GM23338 (cell line): ENCODE results near the gene TMEM132A. TPM values are rescaled to one million over a fixed set of nuclear protein-coding genes. Genes with fewer than 3 reads are reported as not detected.

Experiments used
- ATAC-seq: fragments of 200-7000 bp; cut with Tn5 transposase; 3 replicates; pipeline ENCODE4 v1.9.1; 2020
- DNase-seq: peaks from one replicate; pipeline ENCODE4 v3.0.0-alpha.2; 2015; ENCODE audit warnings: low spot score
- H2AFZ ChIP-seq: fragments of 200-600 bp; sonication (generic); 2 replicates; pipeline ENCODE4 v1.8.0; 2016; ENCODE audit warnings: antibody characterized with exemption, mild to moderate bottlenecking, moderate library complexity
- H3F3A ChIP-seq: fragments of 200-600 bp; sonication (generic); replicated peaks from 2 replicates; pipeline ENCODE4 v1.8.0; 2017; ENCODE audit warnings: antibody characterized with exemption, mixed run types, low read depth
- H3K27ac ChIP-seq: fragments of 200-600 bp; sonication (generic); 2 replicates; pipeline ENCODE4 v1.6.1; 2016; ENCODE audit warnings: low read depth
- H3K27me3 ChIP-seq: fragments of 200-600 bp; sonication (generic); 2 replicates; pipeline ENCODE4 v1.8.0; 2016; ENCODE audit warnings: mild to moderate bottlenecking, mixed run types, moderate library complexity; ENCODE audit not compliant: insufficient read depth
- H3K36me3 ChIP-seq: fragments of 200-600 bp; sonication (generic); 2 replicates; pipeline ENCODE4 v1.8.0; 2016; ENCODE audit warnings: mild to moderate bottlenecking; ENCODE audit not compliant: insufficient read depth
- H3K4me1 ChIP-seq: fragments of 200-600 bp; sonication (generic); 2 replicates; pipeline ENCODE4 v1.8.0; 2016; ENCODE audit warnings: mild to moderate bottlenecking, moderate library complexity; ENCODE audit not compliant: insufficient read depth
- H3K4me2 ChIP-seq: fragments of 200-600 bp; sonication (generic); 2 replicates; pipeline ENCODE4 v1.7.1; 2017; ENCODE audit warnings: mixed run types
- H3K4me3 ChIP-seq: fragments of 200-600 bp; sonication (generic); 2 replicates; pipeline ENCODE4 v1.6.1; 2016; ENCODE audit warnings: mixed run types
- H3K79me2 ChIP-seq: fragments of 200-600 bp; sonication (generic); replicated peaks from 2 replicates; pipeline ENCODE4 v1.8.0; 2017; ENCODE audit warnings: mild to moderate bottlenecking; ENCODE audit not compliant: insufficient read depth
- H3K9me2 ChIP-seq: fragments of 200-600 bp; sonication (generic); 2 replicates; pipeline ENCODE4 v1.8.0; 2017; ENCODE audit not compliant: insufficient read depth
- H4K20me1 ChIP-seq: fragments of 200-600 bp; sonication (generic); replicated peaks from 2 replicates; pipeline ENCODE4 v1.8.0; 2017; ENCODE audit warnings: mild to moderate bottlenecking; ENCODE audit not compliant: insufficient read depth
- H3K27ac Mint-ChIP-seq: 2 replicates; pipeline ENCODE4 v1.8.0; 2020; ENCODE audit warnings: inconsistent platforms, mild to moderate bottlenecking, moderate library complexity, mixed read lengths
- H3K27me3 Mint-ChIP-seq: 3 replicates; pipeline ENCODE4 v1.8.0; 2022; ENCODE audit warnings: low read depth, mild to moderate bottlenecking, moderate library complexity, mixed read lengths, inconsistent platforms; ENCODE audit not compliant: insufficient read depth, poor library complexity
- H3K36me3 Mint-ChIP-seq: 3 replicates; pipeline ENCODE4 v1.8.0; 2021; ENCODE audit warnings: low read depth, mild to moderate bottlenecking, inconsistent platforms, moderate library complexity, mixed read lengths
- H3K4me1 Mint-ChIP-seq: 3 replicates; pipeline ENCODE4 v1.8.0; 2020; ENCODE audit warnings: mild to moderate bottlenecking, inconsistent platforms, mixed read lengths
- H3K4me3 Mint-ChIP-seq: 3 replicates; pipeline ENCODE4 v1.8.0; 2021; ENCODE audit warnings: moderate library complexity, mild to moderate bottlenecking, inconsistent platforms, mixed read lengths
- H3K9me3 Mint-ChIP-seq: 3 replicates; pipeline ENCODE4 v1.8.0; 2020; ENCODE audit warnings: moderate library complexity, mild to moderate bottlenecking, inconsistent platforms, mixed read lengths
- CREB1 ChIP-seq: fragments of 250-450 bp; sonication (Bioruptor Pico); IDR thresholded peaks from 2 replicates; pipeline ENCODE4 v1.5.0; 2020; ENCODE audit warnings: low read depth, mild to moderate bottlenecking, moderate library complexity
- EZH2 ChIP-seq: fragments of 200-600 bp; sonication (generic); IDR thresholded peaks from one replicate; pipeline ENCODE4 v1.8.0; 2017; ENCODE audit warnings: antibody characterized with exemption, mild to moderate bottlenecking, low read depth; ENCODE audit not compliant: unreplicated experiment
- EZH2phosphoT487 ChIP-seq: fragments of 200-600 bp; sonication (generic); IDR thresholded peaks from one replicate; pipeline ENCODE4 v1.8.1; 2018; ENCODE audit warnings: antibody characterized with exemption; ENCODE audit not compliant: unreplicated experiment
- JUNB ChIP-seq: IDR thresholded peaks from one replicate; pipeline ENCODE4 v1.6.1; 2016; ENCODE audit warnings: antibody characterized with exemption; ENCODE audit not compliant: unreplicated experiment
- NANOG ChIP-seq: IDR thresholded peaks from 2 replicates; pipeline ENCODE4 v1.6.1; 2016; ENCODE audit warnings: antibody characterized with exemption, borderline replicate concordance
- POLR2AphosphoS5 ChIP-seq: IDR thresholded peaks from 2 replicates; pipeline ENCODE4 v1.6.1; 2016; ENCODE audit warnings: antibody characterized with exemption, low read depth
- STAT1 ChIP-seq: IDR thresholded peaks from one replicate; pipeline ENCODE4 v1.6.1; 2016; ENCODE audit warnings: antibody characterized with exemption; ENCODE audit not compliant: unreplicated experiment
- ZNF114 ChIP-seq: fragments of 250-450 bp; sonication (Bioruptor Pico); IDR thresholded peaks from 2 replicates; pipeline ENCODE4 v1.5.0; 2020; ENCODE audit warnings: mild to moderate bottlenecking, moderate library complexity
- ZNF331 ChIP-seq: fragments of 250-450 bp; sonication (Bioruptor Pico); IDR thresholded peaks from 2 replicates; pipeline ENCODE4 v1.5.0; 2020; ENCODE audit warnings: low read depth, mild to moderate bottlenecking, moderate library complexity
- ZNF462 ChIP-seq: fragments of 250-450 bp; sonication (Bioruptor Pico); IDR thresholded peaks from 2 replicates; pipeline ENCODE4 v1.5.0; 2020; ENCODE audit warnings: mild to moderate bottlenecking, moderate library complexity
- polyA plus RNA-seq: library from polyadenylated mRNA; unstranded; fragments of >200 nt; fragmentation: Nextera tagmentation; extraction: Ambion mirVana; gene quantifications from 2 replicates; pipeline ENCODE4 v1.2.1, GENCODE V29; 2016
- total RNA-seq: library from RNA; depleted of rRNA; stranded (reverse); fragments of >200 nt; shearing (Covaris generic); gene quantifications from 2 replicates; pipeline ENCODE4 v1.2.3, GENCODE V29; 2014
- TF ChIP-seq, protein P1 (sequence below): IDR thresholded peaks from one replicate; pipeline ENCODE4 v1.6.1; 2018; ENCODE audit warnings: antibody characterized with exemption; ENCODE audit not compliant: unreplicated experiment
- TF ChIP-seq, protein P2 (sequence below), 2 experiments: fragments of 200-600 bp in 1 of 2; sonication (generic) in 1 of 2; conservative IDR thresholded peaks; 2 replicates each; pipeline versions ENCODE4 v1.5.1 to v1.6.1; 2016 to 2017; ENCODE audit warnings: antibody characterized with exemption in 2 of 2, low read depth in 2 of 2, mild to moderate bottlenecking in 2 of 2, moderate library complexity in 1 of 2
- TF ChIP-seq, protein P3 (sequence below): IDR thresholded peaks from 2 replicates; pipeline ENCODE4 v1.6.1; 2016; ENCODE audit warnings: antibody characterized with exemption

TMEM132A gene
- total and polyA plus RNA-seq, 2 experiments from 2014 or later: 36.2 to 96.6 TPM

- Histone ChIP-seq H3K36me3 (no peaks in the 10 kb centered on the region), H3K79me2 (no peaks in the 10 kb centered on the region), H4K20me1 (no peaks in the 10 kb centered on the region), H3K4me1 (no peaks in the 10 kb centered on the region), H3K9me2 (no peaks in the 10 kb centered on the region), H3K4me3 (no peak overlapping the region), H3F3A (no peaks in the 10 kb centered on the region), H3K4me2 (no peak overlapping the region), H3K27me3 (no peaks in the 10 kb centered on the region), H3K27ac (no peak overlapping the region), H2AFZ (no peak overlapping the region)
- Mint-ChIP-seq H3K9me3 (no peaks in the 10 kb centered on the region), H3K36me3 (no peaks in the 10 kb centered on the region), H3K27me3 (peaks cover 5% of the 10 kb centered on the region), H3K4me3 (no peak overlapping the region), H3K27ac (no peak overlapping the region), H3K4me1 (no peaks in the 10 kb centered on the region)
- DNase-seq: no peak
- TF ChIP-seq EZH2 (no peak), JUNB (no peak), NANOG (no peak), ZNF114 (CRISPR knock-in tag) (no peak), ZNF462 (no peak), STAT1 (no peak), ZNF331 (CRISPR knock-in tag) (no peak), POLR2AphosphoS5 (no peak), EZH2phosphoT487 (no peak), CREB1 (CRISPR knock-in tag) (no peak)
- TF ChIP-seq, protein P1, sequence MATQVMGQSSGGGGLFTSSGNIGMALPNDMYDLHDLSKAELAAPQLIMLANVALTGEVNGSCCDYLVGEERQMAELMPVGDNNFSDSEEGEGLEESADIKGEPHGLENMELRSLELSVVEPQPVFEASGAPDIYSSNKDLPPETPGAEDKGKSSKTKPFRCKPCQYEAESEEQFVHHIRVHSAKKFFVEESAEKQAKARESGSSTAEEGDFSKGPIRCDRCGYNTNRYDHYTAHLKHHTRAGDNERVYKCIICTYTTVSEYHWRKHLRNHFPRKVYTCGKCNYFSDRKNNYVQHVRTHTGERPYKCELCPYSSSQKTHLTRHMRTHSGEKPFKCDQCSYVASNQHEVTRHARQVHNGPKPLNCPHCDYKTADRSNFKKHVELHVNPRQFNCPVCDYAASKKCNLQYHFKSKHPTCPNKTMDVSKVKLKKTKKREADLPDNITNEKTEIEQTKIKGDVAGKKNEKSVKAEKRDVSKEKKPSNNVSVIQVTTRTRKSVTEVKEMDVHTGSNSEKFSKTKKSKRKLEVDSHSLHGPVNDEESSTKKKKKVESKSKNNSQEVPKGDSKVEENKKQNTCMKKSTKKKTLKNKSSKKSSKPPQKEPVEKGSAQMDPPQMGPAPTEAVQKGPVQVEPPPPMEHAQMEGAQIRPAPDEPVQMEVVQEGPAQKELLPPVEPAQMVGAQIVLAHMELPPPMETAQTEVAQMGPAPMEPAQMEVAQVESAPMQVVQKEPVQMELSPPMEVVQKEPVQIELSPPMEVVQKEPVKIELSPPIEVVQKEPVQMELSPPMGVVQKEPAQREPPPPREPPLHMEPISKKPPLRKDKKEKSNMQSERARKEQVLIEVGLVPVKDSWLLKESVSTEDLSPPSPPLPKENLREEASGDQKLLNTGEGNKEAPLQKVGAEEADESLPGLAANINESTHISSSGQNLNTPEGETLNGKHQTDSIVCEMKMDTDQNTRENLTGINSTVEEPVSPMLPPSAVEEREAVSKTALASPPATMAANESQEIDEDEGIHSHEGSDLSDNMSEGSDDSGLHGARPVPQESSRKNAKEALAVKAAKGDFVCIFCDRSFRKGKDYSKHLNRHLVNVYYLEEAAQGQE: no peak
- TF ChIP-seq, protein P2, sequence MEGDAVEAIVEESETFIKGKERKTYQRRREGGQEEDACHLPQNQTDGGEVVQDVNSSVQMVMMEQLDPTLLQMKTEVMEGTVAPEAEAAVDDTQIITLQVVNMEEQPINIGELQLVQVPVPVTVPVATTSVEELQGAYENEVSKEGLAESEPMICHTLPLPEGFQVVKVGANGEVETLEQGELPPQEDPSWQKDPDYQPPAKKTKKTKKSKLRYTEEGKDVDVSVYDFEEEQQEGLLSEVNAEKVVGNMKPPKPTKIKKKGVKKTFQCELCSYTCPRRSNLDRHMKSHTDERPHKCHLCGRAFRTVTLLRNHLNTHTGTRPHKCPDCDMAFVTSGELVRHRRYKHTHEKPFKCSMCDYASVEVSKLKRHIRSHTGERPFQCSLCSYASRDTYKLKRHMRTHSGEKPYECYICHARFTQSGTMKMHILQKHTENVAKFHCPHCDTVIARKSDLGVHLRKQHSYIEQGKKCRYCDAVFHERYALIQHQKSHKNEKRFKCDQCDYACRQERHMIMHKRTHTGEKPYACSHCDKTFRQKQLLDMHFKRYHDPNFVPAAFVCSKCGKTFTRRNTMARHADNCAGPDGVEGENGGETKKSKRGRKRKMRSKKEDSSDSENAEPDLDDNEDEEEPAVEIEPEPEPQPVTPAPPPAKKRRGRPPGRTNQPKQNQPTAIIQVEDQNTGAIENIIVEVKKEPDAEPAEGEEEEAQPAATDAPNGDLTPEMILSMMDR (conservative IDR thresholded peaks at IDR 0.05; ENCODE audit: low read depth in 2 of 2): no peak
- TF ChIP-seq, protein P3, sequence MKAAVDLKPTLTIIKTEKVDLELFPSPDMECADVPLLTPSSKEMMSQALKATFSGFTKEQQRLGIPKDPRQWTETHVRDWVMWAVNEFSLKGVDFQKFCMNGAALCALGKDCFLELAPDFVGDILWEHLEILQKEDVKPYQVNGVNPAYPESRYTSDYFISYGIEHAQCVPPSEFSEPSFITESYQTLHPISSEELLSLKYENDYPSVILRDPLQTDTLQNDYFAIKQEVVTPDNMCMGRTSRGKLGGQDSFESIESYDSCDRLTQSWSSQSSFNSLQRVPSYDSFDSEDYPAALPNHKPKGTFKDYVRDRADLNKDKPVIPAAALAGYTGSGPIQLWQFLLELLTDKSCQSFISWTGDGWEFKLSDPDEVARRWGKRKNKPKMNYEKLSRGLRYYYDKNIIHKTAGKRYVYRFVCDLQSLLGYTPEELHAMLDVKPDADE: no peak
- no peak for ATAC-seq
Measured at GRCh38 chr11:60985501-60985900, 61.2 kb downstream of the TMEM132A start.
